ENCODE results near the gene C10orf67. TPM values are rescaled to one million over a fixed set of nuclear protein-coding genes. Genes with fewer than 3 reads are reported as not detected.
A peak's percentile ranks its signal among the peaks of the same experiment; 100 is the strongest.

C10orf67 gene
- total RNA-seq, 1 experiment from 2014 or later, result 0.13 TPM

GRCh38 chr10:23199768-23200511, 144.7 kb downstream of the C10orf67 start:
- H3K36me3 ChIP-seq (ENCODE audit: insufficient read depth, low read length, poor library complexity, severe bottlenecking), result no peaks in the 10 kb centered on the region
- POLR2A ChIA-PET (ENCODE audit: low non-redundant PET), result interaction anchor here (0.7 kb wide), 1 partner anchor 21 kb away, joined by 3 read pairs; no protein-coding TSS in a partner anchor
- DNase-seq (ENCODE audit: low spot score), result no peak

DNA sequence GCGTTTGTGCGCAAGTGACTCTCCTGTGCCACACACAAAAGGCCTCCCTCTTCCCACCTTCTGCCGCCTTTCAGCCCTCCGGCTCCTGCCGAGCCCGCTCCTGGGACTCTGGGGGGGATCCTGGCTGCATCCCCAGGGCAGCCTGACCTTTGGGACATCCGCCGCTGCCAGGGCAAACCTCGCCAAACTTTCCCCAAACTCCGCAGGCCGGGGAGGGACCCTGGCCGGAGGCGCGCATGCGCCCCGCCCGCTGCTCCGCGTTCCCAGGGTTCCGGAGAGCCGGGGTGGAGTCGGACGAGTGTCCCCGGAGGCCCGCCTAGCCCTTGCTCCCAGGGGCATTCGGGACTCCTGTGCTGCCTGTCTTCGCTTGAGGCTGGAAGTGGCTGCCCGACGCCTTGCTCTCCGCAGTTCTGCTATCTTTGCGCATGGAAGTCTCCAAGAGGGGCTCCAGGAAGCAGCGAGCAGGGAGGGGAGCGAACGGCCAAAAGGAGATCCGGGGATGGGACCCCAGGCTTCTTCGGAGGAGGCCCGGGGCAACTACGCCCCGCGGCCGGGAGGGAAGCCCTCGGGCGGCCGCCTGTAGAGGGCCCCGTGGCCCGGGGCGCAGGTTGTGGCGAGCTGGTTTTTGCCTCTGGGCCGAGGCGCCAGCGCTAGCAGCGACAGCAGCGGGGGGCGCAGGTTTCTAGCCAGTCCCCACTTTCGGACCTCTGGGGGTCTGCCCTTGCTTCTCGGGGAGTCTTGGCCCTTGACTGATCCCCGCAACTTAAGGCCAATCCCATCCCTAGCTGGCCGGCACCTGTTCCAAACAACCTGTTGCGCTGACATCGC, 145.4 kb downstream of the C10orf67 start:
- peak overlapping the region; percentile 9 for H3K4me3 ChIP-seq (ENCODE audit: low read depth, low read length, poor library complexity, severe bottlenecking)
- ChIA-PET POLR2A (ENCODE audit: low non-redundant PET) (no interaction called here), CTCF (no interaction called here)
- BruUV-seq (replicated peaks), result no TSS peak
- peaks cover 6% of the 10 kb centered on the region for H3K4me1 ChIP-seq (ENCODE audit: insufficient read depth, low read length, poor library complexity, severe bottlenecking)
- TF ChIP-seq EZH2 (IDR thresholded peaks at IDR 0.05; ENCODE audit: borderline replicate concordance, low read depth, low read length, poor library complexity, severe bottlenecking) (no peak), CTCF (conservative IDR thresholded peaks at IDR 0.05; ENCODE audit: low read depth, low read length) (no peak)
- intact Hi-C loops (cut with micrococcal nuclease; ENCODE audit: unreplicated experiment), result no loop called here
- H3K9me3 ChIP-seq (ENCODE audit: low read depth, low read length, poor library complexity, severe bottlenecking), result no peaks in the 10 kb centered on the region
- H3K36me3 ChIP-seq (ENCODE audit: insufficient read depth, low read length, poor library complexity, severe bottlenecking), result no peaks in the 10 kb centered on the region
- peaks cover 100% of the 10 kb centered on the region for H3K27me3 ChIP-seq (replicated peaks; ENCODE audit: insufficient read depth, low read depth, low read length, poor library complexity)
- H3K27ac ChIP-seq (ENCODE audit: low read depth, low read length, poor library complexity, severe bottlenecking), result no peak overlapping the region
- peak; percentile 40 for DNase-seq (ENCODE audit: low spot score)

More at GRCh38 chr10:23199768-23200511, 144.7 kb downstream of the C10orf67 start:
- Histone ChIP-seq H3K4me1 (ENCODE audit: insufficient read depth, low read length, poor library complexity, severe bottlenecking) (peaks cover 6% of the 10 kb centered on the region), H3K27ac (ENCODE audit: low read depth, low read length, poor library complexity, severe bottlenecking) (no peak overlapping the region), H3K4me3 (ENCODE audit: low read depth, low read length, poor library complexity, severe bottlenecking) (no peak overlapping the region), H3K9me3 (ENCODE audit: low read depth, low read length, poor library complexity, severe bottlenecking) (no peaks in the 10 kb centered on the region), H3K27me3 (replicated peaks; ENCODE audit: insufficient read depth, low read depth, low read length, poor library complexity) (peaks cover 100% of the 10 kb centered on the region)
- intact Hi-C loops (cut with micrococcal nuclease; ENCODE audit: unreplicated experiment), result no loop called here
- TF ChIP-seq CTCF (conservative IDR thresholded peaks at IDR 0.05; ENCODE audit: low read depth, low read length) (no peak), EZH2 (IDR thresholded peaks at IDR 0.05; ENCODE audit: borderline replicate concordance, low read depth, low read length, poor library complexity, severe bottlenecking) (peak; percentile 41)
- CTCF ChIA-PET, result no interaction called here
- BruUV-seq (replicated peaks), result no TSS peak

- BruUV-seq (replicated peaks), result no TSS peak
- DNase-seq (ENCODE audit: low spot score), result no peak
Measured at GRCh38 chr10:23198610-23198939, 146.0 kb downstream of the C10orf67 start.

More at GRCh38 chr10:23198610-23198939, 146.0 kb downstream of the C10orf67 start:
- peaks cover 100% of the 10 kb centered on the region for H3K27me3 ChIP-seq (replicated peaks; ENCODE audit: insufficient read depth, low read depth, low read length, poor library complexity)
- CTCF ChIA-PET, result interaction anchor here (0.6 kb wide), 1 partner anchor 149 kb away, joined by 5 read pairs; no protein-coding TSS in a partner anchor
- H3K36me3 ChIP-seq (ENCODE audit: insufficient read depth, low read length, poor library complexity, severe bottlenecking), result no peaks in the 10 kb centered on the region
- peaks cover 6% of the 10 kb centered on the region for H3K4me1 ChIP-seq (ENCODE audit: insufficient read depth, low read length, poor library complexity, severe bottlenecking)
- no peak overlapping the region for H3K27ac ChIP-seq (ENCODE audit: low read depth, low read length, poor library complexity, severe bottlenecking)
- H3K9me3 ChIP-seq (ENCODE audit: low read depth, low read length, poor library complexity, severe bottlenecking), result no peaks in the 10 kb centered on the region
- no peak for TF ChIP-seq CTCF (conservative IDR thresholded peaks at IDR 0.05; ENCODE audit: low read depth, low read length)
- no peak for TF ChIP-seq EZH2 (IDR thresholded peaks at IDR 0.05; ENCODE audit: borderline replicate concordance, low read depth, low read length, poor library complexity, severe bottlenecking)
- H3K4me3 ChIP-seq (ENCODE audit: low read depth, low read length, poor library complexity, severe bottlenecking), result no peak overlapping the region
- intact Hi-C loops (cut with micrococcal nuclease; ENCODE audit: unreplicated experiment), result no loop called here
- POLR2A ChIA-PET (ENCODE audit: low non-redundant PET), result no interaction called here

All from A673 (cell line).